HG02870 (cell line): ENCODE measurements around the gene ITPR3.
"Not testable (repeated sequence)": the region's sequence is repeated elsewhere in the genome, so short reads cannot be mapped to it uniquely, and the experiment has no call there.

Source experiments
- ATAC-seq: cut with Tn5 transposase; IDR thresholded peaks from one replicate; pipeline ENCODE4 v1.9.1; 2021; ENCODE audit warnings: mild to moderate bottlenecking, moderate library complexity; ENCODE audit not compliant: unreplicated experiment

Gene ITPR3

DNA sequence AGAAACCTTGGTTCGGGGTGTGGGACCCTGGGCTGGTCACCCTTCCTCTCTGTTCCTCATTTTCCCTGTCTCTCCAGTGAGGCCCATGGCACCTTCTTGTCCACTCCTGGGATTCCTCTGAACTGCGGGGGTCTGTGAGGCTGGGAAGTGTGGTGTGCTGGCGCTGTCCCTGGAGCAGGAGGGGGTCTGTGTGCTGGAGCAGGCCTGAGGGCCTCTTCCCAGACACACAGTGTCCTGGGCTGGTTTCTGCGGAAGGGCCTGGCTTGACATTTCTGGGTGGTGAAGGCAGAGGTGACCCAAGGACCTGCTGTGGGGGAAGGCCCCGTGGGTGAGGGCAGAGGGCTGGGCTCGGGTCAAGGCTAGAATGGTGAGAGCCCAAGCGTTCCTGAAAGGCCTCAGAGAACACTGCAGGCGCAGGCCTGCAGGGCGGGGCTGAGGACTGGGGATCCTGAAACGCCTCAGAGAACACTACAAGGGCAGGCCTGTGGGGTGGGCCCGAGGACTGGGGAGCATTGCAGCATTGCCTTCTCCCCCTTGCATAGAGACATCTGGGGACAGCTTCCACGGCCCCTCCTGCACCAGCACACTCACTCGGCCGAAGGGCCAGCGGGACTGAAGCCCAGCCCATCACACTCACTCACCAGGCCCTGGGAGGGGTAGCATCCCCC is 30.5 kb upstream of the ITPR3 start:
- no peak for ATAC-seq

DNA sequence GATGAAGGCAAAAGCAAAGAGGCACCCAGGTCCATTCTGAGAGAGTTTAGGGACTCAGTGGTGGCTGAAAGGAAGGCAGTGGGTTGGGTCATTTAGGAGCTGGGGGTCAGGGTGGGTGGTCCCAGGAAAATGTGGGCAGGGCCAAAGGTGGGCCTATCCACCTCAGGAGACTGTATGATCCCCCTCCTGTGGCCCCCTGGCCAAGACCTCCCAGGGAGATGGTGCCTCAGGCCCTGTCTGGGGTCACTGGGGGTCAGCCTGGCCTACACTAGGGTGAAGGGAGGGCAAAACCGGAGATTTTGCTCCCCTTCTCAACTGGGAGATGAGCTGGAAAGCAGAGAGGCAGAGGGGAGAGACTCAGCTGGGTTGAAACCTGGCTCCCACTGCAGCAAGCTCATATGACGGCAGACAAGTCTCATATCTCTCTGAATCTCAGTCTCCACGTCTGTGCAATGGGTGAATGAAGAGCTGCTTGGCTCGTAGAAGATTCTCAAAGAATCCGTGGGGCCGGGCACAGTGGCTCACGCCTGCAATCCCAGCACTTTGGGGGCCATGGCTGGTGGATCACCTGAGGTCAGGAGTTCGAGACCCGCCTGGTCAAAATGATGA is 29.6 kb upstream of the ITPR3 start:
- no peak for ATAC-seq

DNA sequence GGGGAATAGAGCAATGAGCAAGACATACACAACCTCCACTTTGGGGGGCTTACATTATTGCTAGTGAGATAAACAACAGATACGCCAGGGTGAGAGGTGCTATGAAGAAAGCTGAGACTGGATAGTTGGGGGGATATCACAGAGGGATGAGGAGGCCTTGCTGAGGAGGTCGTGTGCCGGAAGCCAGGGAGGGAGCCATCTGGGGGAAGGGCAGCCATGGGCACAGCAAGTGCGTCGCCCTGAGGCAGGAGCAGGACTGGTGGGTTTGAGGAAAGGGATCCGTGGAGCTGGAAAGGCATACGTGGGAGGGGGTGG is 28.9 kb upstream of the ITPR3 start:
- ATAC-seq, result no peak

DNA sequence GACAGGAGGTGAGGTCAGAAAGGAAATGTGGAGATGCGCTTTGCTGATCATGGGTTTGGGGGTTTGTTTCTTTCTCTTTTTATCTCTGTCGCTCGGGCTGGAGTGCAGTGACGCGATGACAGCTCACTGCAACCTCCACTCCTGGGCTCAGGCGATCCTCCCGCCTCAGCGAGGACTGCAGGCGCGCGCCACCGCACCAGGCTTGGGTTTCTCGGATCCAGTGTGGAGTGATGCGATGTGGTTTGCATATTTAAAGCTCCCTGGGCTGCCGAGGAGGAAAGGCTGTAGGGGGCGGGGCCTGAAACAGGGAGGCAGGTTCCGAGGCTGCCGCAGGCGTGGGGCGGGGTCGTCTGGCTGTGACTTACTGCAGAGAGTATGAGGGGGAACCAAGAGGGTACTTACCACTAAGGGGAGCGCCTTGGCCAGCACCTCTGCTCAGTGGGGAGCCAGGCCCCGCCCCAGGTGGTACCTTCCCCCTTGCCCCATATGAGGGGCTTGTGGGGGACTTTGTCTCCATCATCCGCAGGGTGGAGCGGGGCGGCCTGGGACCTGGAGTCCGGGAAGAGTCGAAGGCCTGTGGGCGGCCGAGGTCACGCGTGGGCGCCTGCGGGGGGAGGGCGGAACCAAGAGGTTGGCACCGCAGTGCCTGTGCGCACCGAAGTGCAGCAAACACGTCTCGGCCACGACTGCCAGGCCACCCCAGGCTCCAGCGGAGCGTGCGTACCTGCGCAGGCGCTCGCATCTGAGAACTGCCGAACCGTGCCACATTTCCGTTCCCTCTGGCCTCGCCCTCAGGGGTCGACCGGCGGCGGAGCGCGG is 28.3 kb upstream of the ITPR3 start:
- no peak for ATAC-seq

DNA sequence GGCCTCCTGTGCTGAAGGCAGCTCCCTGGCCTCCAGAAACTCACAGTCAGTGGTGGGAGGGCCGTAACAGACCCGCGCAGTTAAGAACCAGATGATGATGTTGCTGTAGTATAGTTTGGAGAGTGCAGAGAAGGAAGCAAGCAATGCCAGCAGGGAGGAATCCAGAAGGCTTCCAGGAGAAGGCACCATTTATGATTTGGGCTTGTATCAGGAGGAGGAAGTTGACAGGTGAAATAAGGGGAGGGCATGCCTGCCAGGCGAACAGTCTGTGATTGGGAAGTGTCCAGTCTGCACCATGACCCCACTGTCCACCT is 27.8 kb upstream of the ITPR3 start:
- ATAC-seq, result no peak

DNA sequence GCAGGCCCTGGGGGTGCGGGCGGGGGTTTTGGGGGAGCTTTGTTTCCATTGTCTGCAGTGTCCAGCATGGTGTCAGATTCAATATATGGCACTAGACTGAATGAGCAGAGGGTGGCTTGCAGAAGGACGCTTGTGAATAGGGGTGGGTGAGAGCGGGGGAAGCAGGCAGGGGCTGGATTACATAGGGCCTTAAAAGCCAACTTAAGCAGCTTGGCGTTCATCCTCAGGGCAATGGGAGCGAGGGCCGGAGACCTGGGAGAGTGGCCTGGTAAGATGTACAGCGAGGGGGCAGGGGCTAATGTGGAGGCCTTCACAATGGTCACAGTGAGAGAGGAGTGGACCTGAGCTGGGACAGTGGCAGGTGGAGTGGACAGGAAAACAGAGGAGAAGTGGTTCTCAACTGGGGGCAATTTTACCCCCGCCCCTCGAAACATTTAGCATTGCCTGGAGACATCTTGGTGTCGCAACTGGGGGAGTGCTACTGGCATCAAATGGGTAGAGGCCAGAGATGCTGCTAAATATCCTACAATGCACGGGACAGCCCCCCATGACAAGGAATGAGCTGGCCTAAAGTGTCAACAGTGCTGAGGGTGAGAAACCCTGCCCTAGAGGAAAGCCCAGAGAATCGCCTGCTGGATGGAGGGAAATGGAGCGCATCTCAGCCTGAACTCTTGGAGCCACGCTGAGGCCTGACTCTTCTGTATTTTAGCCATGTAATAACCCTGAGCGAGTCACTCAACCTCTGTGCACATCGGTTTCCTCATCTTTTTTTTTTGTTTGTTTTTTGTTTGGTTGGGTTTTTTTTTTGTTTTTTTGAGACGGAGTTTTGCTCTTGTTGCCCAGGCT is 25.9 kb upstream of the ITPR3 start:
- ATAC-seq, result no peak

DNA sequence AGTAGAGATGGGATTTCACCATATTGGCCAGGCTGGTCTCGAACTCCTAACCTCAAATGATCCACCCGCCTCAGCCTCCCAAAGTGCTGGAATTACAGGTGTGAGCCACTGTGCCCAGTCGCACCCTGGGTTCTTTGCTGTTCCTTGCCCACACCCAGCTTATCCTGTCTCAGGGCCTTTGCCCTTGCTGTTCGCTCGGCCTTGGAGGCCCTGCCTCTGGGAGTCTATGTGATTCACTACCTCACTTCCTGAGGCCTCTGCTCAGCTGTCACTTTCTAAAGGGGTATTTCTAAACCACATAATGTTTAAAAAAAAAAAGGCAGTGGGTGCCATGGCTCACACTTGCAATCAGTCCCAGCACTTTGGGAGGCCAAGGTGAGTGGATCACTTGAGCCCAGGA is 24.2 kb upstream of the ITPR3 start:
- not testable (repeated sequence) for ATAC-seq

DNA sequence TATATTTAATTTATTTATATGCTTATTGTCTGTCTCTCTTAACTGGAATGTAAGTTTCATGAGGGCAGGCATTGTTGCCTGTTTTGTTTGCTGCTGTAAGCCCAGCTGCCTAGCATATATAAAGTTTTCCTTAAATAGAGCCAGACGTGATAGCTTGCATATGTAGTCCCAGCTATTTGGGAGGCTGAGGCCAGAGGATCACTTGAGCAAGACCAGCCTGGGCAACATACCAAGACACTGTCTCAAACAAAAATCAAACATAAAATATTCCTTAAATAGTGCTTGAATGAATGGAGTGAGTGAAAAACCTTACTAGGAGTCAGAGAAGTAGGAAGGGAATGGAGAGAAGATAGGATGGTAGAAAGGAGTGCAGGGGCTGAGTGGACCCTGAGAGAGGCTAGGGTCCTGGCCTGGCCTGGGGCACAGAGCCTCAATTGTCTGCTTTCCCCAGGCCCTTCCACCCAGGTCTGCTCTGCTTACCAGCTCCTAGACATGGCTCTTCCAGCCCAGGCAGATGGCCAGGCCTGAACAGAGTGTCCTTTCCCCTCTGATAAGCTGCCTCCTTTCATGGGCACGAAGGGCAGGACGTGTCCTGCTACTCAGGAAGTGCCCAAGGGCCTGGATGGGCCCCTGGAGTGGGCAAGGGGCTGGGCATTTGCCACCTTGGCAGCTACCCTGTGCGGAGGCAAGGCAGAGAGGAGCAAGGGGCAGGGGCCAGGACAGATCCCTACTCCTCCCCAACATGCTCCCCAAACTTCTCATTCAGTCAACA is 23.4 kb upstream of the ITPR3 start:
- ATAC-seq, result no peak

DNA sequence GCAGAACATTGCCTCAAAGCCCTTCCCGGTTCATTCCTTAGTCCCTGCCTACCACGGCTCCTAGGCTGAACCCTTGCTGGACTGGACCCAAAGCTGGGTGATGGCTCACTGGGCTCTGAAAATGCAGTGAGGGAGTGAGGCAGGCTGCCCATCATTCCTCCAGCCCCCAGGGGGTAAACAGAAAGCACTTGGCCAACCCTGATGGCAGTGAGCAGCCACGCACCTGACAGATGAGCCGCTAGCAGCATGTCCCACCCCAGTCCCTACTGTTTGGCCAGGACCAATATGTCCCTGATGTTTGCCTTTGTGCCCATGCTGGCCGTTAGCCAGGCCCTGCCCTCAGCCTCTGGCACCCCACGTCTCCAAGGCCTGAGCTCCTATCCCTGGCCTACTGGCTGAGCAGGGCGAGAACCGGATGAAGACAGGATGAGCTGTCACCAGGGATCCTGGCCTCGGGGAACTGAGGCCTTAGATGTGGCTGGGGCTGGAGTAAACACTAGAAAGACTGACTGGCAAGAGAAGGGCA is 21.6 kb upstream of the ITPR3 start:
- ATAC-seq, result no peak

DNA sequence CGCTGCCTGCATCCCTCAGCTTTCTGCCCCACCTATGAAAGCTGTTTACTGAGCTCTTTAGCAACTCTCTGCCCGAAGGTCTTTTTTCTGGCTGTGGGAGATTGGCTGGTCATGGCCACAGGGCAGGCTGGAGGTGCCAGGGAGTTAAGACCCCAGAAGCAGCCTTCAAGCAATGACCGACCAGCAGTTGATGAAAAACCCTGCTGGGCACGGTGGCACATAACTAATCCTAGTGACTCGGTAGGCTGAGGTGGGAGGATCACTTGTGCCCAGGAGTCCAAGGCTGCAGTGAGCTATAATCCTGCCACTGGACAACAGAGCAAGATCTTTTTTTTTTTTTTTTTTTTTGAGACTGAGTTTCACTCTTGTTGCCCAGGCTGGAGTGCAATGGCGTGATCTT is 20.4 kb upstream of the ITPR3 start:
- no peak for ATAC-seq

DNA sequence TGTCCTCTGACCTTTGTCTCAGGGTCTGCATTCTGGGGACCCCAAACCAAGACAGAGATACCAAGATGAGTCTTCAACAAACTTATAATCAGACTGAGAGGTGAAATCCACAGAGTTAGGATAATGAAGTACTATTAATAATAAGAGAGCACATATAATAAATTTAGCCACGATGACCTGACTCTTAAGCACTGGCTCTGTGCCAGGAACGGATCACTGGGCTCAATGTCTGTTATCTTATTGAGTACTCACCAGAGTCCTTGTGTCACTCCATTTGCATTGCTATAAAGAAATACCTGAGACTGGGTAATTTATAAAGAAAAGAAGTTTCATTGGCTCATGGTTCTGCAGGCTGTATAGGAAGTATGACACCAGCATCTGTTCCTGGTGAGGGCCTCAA is 18.9 kb upstream of the ITPR3 start:
- ATAC-seq, result no peak

DNA sequence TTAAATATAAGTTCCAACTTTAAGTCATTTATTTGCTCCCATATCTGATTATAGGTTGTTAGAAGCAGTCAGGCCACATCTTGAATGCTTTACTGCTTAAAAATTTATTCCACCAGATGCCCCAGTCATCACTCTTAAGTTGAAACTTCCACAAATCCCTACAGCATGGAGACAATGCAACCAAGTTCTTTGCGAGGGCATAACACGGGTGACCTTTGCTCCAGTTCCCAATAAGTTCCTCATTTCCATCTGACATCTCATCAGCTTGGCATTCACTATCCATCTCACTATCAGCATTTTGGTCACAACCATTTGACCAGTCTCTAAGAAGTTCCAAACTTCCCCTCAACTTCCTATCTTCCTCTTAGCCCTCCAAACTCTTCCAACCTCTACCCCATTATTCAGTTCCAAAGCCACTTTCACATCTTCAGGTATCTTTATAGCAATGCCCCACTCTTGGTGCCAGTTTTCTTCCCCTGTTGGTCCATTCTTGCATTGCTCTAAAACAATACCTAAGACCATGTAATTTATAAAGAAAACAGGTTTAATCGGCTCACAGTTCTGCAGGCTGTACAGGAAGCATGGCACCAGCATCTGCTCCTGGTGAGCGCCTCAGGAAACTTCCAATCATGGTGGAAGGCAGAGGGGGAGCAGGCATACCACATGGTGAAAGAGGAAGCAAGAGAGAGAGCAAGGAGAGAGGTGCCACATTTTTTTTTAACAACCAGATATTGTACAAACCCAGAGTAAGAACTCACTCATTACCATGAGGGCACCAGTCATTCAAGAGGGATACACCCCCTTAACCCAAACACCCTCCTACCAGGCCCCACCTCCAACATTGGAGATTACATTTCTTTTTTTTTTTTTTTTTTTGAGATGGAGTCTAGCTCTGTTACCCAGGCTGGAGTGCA is 15.9 kb upstream of the ITPR3 start:
- no peak for ATAC-seq

DNA sequence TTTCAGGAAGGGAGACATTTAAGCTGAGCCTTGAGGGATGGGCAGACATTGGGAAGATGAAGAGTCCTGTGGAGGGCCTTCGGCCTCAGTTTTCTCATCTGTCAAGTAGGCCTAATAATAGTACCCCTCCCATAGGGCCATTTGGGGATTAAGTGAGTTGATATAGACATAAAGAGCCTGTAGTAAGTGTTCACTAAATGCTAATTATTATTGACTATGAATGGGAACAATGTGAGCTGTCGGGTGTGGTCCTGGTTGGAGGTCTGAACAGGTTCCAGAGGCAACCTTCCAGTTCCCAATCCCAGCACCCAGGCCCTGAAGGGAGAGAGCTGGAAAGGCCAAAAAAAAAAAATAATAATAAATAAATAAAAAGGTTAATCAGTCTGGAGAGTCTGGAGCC is 14.5 kb upstream of the ITPR3 start:
- ATAC-seq, result no peak

DNA sequence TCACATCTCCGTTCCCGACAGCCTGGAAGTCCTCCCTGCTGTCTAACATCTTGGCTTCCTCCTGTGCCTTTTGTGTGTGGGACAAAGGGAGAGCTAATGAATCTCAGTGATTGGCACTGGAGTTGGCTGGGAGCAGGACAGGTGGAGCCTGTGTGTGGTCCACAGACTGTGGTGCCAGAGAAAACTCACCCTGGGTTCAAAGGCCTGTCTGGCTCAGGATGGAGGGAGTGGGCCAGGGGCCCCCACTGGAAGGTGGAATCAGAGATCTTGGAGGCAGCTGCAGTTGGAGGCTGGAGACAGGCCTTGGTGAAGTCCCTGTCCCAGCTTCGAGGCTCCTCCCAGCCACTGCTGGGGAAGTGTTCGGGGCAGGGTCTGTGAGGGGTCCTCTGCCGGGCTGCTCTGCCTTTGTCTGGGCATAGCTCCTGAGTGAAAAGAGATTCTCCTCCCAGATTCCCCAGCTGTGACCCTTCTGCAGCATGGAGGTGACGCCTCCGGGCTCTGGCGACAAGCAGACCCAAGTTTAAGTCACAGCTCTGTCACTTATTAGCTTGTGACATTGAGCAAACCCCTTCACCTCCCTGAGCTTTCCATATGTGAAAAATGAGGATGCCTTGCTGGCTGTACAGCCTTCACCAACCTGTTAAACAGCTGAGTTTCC is 13.9 kb upstream of the ITPR3 start:
- ATAC-seq, result no peak

DNA sequence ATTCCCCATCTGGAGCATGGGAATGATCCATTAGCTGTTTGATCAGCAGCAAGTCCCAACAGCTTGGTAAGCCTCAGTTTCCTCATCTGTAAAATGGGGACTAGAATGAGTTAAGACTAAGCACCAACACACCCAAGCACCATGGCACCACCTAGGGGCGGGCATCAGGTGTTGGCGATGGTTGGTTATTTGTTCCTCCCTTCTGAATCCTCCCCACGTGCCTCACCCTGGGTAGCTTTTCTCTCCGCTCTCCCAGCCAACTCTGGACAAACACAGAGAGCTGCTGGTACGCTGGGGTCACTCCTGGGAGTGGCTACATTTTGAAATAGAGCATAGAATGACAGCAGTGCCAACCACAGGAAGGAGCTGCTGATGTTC is 13.3 kb upstream of the ITPR3 start:
- no peak for ATAC-seq

DNA sequence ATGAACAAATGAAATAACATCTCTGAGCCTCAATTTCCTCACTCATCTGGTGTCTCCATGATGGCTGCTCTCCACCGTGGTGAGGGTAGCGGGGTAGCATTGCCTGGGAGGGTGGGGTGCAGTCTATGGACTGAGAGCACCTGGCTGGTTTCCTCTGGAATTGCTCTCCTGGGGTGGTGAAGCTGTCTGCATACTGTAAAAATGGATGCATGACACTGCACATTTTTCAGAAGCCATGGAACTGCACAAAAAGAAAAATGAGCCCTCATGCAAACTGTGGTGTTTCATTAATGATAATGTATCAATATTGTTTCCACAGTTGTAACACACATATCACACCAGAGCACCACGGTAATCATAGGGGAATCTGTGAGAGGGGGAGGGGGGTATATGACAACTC is 12.1 kb upstream of the ITPR3 start:
- ATAC-seq, result no peak

DNA sequence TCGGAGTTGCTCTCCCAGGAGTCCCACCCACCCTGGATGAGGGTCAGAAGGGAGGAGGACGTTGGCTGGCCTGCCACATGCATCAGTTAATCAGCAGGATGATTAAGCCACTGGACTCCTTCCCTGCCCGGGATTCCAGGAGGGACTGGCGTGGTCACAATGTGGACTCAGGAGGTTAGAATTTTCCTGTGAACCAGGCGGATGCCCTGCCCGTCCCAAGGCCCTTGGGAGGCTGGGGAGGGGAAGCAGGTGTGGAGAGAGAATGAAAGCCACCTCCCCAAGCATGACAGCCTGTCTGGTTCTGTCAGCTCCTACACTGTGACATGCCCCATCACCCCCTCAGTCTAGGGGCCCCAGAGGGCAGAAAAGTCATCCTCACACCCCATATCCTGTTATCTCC is 11.6 kb upstream of the ITPR3 start:
- ATAC-seq, result no peak

DNA sequence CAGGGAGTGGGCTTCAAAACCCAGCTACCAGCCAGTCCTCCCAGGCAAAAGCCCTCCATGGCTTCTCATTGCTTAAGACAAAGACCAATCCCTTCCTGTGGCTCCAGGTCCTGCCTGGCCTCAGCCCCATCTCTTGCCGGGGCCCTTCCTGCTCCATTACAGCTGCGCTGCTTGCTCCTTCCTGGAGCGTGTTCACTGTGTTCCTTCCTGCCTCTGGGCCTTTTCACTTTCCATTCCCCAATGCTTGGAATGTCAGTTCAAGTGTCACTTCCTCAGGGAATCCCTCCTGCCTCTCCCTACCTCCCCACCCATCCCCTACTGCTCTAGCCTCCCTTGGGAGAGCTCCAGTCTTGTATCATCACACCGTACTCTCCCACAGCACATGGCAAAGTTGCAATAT is 11.1 kb upstream of the ITPR3 start:
- ATAC-seq, result no peak
